Panc1 (cell line): ENCODE measurements around the gene ADGRG2. TPM values are rescaled to one million over a fixed set of nuclear protein-coding genes. Genes with fewer than 3 reads are reported as not detected.

Experiments used
- ATAC-seq: fragments of 200-7000 bp; cut with Tn5 transposase; 2 replicates; pipeline ENCODE4 v1.9.1; 2020; ENCODE audit warnings: mild to moderate bottlenecking, moderate library complexity
- BruUV-seq: library from RNA; stranded (reverse); fragments of 400-500 nt; replicated peaks from 2 replicates; lab custom pipeline; 2021; lab: Mats Ljungman, UMichigan
- CTCF ChIA-PET: fragments of 300-600 bp; sonication (Branson Sonifier 250); formaldehyde crosslinking; loops from one replicate; lab custom pipeline; 2022; ENCODE audit warnings: antibody characterized with exemption; lab: Charles Lee
- POLR2A ChIA-PET: fragments of 300-600 bp; sonication (Branson Sonifier 250); formaldehyde crosslinking; loops from one replicate; lab custom pipeline; 2022; ENCODE audit warnings: antibody characterized with exemption; lab: Charles Lee
- DNase-seq: peaks from one replicate; pipeline ENCODE4 v3.0.0-alpha.2; 2010; ENCODE audit warnings: low read depth, low spot score
- H3K27ac ChIP-seq: 2 replicates; pipeline ENCODE4 v1.5.1; 2011; ENCODE audit warnings: mild to moderate bottlenecking, low read length, inconsistent platforms
- H3K27me3 ChIP-seq: fragments of 200-500 bp; sonication (Bioruptor generic); 2 replicates; pipeline ENCODE4 v1.6.0; 2014; ENCODE audit warnings: low read length, inconsistent platforms; ENCODE audit not compliant: control insufficient read depth, insufficient read depth
- H3K36me3 ChIP-seq: fragments of 200-500 bp; sonication (Bioruptor generic); 2 replicates; pipeline ENCODE4 v1.5.1; 2014; ENCODE audit warnings: inconsistent platforms, mild to moderate bottlenecking, low read length, moderate library complexity; ENCODE audit not compliant: control insufficient read depth, insufficient read depth
- H3K4me1 ChIP-seq: 2 replicates; pipeline ENCODE4 v1.5.1; 2011; ENCODE audit warnings: inconsistent platforms, mild to moderate bottlenecking, low read length, moderate library complexity; ENCODE audit not compliant: control insufficient read depth, insufficient read depth
- H3K4me3 ChIP-seq, 2 experiments: 2 replicates each; pipeline ENCODE4 v1.5.1; 2011 to 2012; ENCODE audit warnings: low read depth in 2 of 2, low read length in 2 of 2, mild to moderate bottlenecking in 2 of 2, inconsistent platforms in 1 of 2, moderate library complexity in 1 of 2
- H3K9me3 ChIP-seq: fragments of 200-500 bp; sonication (Bioruptor generic); 2 replicates; pipeline ENCODE4 v1.5.1; 2014; ENCODE audit warnings: low read depth, mild to moderate bottlenecking, inconsistent platforms, low read length, moderate library complexity; ENCODE audit not compliant: control insufficient read depth, insufficient read depth
- POLR2AphosphoS5 ChIP-seq: IDR thresholded peaks from 2 replicates; pipeline ENCODE4 v1.6.1; 2012; ENCODE audit warnings: mild to moderate bottlenecking, low read depth, low read length, moderate library complexity
- SIN3A ChIP-seq: IDR thresholded peaks from 2 replicates; pipeline ENCODE4 v1.6.1; 2012; ENCODE audit warnings: low read depth, mild to moderate bottlenecking, low read length, moderate library complexity, borderline replicate concordance; ENCODE audit not compliant: insufficient read depth
- TCF7L2 ChIP-seq: IDR thresholded peaks from 2 replicates; pipeline ENCODE4 v1.6.1; 2011; ENCODE audit warnings: mild to moderate bottlenecking, low read depth, low read length, inconsistent platforms
- in situ Hi-C: cut with HindIII; loops from 2 replicates; pipeline ENCODE4 v1.10.0; 2016; ENCODE audit warnings: low sequenced_read_pairs, low pct_unique_long_range_greater_than_20kb
- intact Hi-C: fragments of 100-400 bp; cut with micrococcal nuclease; formaldehyde crosslinking; loops from one replicate; pipeline ENCODE4 v1.10.0; 2022; ENCODE audit not compliant: unreplicated experiment
- total RNA-seq: library from RNA; stranded (reverse); gene quantifications from one replicate; pipeline ENCODE4 v1.2.1, GENCODE V29; 2021; ENCODE audit not compliant: unreplicated experiment
- TF ChIP-seq, protein P1 (sequence below), 2 experiments: IDR thresholded peaks; 2 replicates each; pipeline ENCODE4 v1.6.1; 2011 to 2012; ENCODE audit warnings: low read depth in 2 of 2, control low read depth in 1 of 2, low read length in 1 of 2, mild to moderate bottlenecking in 1 of 2, moderate library complexity in 1 of 2; ENCODE audit not compliant: insufficient read depth in 1 of 2
- TF ChIP-seq, protein P2 (sequence below): fragments of 450-650 bp; IDR thresholded peaks from 2 replicates; pipeline ENCODE4 v1.5.1; 2017; ENCODE audit warnings: mild to moderate bottlenecking

Gene ADGRG2
- total RNA-seq, 1 experiment from 2014 or later = 2.0 TPM

DNA sequence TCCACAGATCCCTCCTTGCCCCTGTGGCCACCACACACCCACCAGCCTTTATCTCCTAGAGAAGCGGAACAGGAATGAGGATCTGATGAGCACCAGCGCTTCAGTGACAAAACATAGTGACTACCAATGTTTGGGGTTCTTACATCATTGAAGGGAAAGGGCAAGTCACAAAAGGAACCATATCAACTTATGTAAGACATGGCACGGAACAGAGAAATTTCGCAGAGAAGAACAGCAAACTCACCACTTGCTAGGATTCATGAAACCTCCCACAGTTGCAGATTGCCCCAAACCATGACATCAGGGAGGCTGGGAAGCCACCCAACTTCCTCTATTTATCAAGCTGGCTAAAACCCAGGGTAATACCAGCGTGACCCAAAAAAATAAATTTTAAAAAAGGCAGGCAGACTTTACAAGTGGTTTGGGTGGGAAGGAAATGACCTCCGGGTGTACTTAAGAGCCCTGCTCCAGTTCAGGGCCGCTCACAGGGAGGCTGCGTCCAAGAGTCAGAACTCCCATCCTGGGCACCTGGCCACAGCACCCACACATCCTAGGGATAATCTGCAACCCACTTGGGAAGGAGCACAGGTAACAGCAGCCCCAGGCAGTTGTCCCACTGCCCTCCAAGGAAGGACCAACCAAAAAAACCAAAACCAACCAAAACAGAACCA, 36.0 kb downstream of the ADGRG2 start:
- TF ChIP-seq, protein P1, sequence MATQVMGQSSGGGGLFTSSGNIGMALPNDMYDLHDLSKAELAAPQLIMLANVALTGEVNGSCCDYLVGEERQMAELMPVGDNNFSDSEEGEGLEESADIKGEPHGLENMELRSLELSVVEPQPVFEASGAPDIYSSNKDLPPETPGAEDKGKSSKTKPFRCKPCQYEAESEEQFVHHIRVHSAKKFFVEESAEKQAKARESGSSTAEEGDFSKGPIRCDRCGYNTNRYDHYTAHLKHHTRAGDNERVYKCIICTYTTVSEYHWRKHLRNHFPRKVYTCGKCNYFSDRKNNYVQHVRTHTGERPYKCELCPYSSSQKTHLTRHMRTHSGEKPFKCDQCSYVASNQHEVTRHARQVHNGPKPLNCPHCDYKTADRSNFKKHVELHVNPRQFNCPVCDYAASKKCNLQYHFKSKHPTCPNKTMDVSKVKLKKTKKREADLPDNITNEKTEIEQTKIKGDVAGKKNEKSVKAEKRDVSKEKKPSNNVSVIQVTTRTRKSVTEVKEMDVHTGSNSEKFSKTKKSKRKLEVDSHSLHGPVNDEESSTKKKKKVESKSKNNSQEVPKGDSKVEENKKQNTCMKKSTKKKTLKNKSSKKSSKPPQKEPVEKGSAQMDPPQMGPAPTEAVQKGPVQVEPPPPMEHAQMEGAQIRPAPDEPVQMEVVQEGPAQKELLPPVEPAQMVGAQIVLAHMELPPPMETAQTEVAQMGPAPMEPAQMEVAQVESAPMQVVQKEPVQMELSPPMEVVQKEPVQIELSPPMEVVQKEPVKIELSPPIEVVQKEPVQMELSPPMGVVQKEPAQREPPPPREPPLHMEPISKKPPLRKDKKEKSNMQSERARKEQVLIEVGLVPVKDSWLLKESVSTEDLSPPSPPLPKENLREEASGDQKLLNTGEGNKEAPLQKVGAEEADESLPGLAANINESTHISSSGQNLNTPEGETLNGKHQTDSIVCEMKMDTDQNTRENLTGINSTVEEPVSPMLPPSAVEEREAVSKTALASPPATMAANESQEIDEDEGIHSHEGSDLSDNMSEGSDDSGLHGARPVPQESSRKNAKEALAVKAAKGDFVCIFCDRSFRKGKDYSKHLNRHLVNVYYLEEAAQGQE (IDR thresholded peaks at IDR 0.05; ENCODE audit: insufficient read depth in 1 of 2, low read depth in 2 of 2, low read length in 1 of 2) = no peak
- TF ChIP-seq, protein P2, sequence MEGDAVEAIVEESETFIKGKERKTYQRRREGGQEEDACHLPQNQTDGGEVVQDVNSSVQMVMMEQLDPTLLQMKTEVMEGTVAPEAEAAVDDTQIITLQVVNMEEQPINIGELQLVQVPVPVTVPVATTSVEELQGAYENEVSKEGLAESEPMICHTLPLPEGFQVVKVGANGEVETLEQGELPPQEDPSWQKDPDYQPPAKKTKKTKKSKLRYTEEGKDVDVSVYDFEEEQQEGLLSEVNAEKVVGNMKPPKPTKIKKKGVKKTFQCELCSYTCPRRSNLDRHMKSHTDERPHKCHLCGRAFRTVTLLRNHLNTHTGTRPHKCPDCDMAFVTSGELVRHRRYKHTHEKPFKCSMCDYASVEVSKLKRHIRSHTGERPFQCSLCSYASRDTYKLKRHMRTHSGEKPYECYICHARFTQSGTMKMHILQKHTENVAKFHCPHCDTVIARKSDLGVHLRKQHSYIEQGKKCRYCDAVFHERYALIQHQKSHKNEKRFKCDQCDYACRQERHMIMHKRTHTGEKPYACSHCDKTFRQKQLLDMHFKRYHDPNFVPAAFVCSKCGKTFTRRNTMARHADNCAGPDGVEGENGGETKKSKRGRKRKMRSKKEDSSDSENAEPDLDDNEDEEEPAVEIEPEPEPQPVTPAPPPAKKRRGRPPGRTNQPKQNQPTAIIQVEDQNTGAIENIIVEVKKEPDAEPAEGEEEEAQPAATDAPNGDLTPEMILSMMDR = no peak
- TF ChIP-seq POLR2AphosphoS5 (no peak), SIN3A (no peak), TCF7L2 (no peak)
- no peaks in the 10 kb centered on the region for H3K36me3 ChIP-seq
- ChIA-PET POLR2A (no interaction called here), CTCF (no interaction called here)
- H3K27ac ChIP-seq = no peak overlapping the region
- in situ Hi-C loops = no loop called here
- ATAC-seq (no peak), DNase-seq (no peak)
- intact Hi-C loops = no loop called here
- H3K9me3 ChIP-seq = no peaks in the 10 kb centered on the region
- H3K4me1 ChIP-seq = no peaks in the 10 kb centered on the region
- BruUV-seq = no TSS peak
- H3K27me3 ChIP-seq = no peaks in the 10 kb centered on the region
- no peak overlapping the region for H3K4me3 ChIP-seq

DNA sequence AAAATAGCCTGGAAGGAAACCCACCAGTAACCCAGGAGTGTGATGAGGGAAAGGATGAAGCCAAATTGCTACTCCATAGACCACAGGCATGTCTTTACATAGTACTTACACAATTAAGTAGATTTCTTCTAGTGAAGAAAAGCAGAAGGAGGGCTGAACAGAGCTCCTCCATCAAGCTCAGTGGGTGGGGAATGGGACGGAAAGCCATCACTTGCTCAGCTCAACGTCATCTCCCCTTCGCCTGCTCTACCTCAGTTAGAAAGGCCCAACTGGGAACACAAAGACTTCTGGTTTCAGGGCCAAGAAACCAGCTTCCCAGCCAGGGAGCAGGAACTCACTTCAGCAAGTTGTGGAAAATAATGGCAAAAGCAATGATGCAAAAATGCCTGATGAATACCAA, 36.6 kb downstream of the ADGRG2 start:
- ChIA-PET POLR2A (no interaction called here), CTCF (no interaction called here)
- Histone ChIP-seq H3K27ac (no peak overlapping the region), H3K9me3 (no peaks in the 10 kb centered on the region), H3K27me3 (no peaks in the 10 kb centered on the region), H3K4me1 (no peaks in the 10 kb centered on the region), H3K36me3 (no peaks in the 10 kb centered on the region), H3K4me3 (no peak overlapping the region)
- intact Hi-C loops (no loop called here), in situ Hi-C loops (no loop called here)
- DNase-seq = no peak
- ATAC-seq = no peak
- TF ChIP-seq, protein P2 = no peak
- TF ChIP-seq, protein P1 (IDR thresholded peaks at IDR 0.05; ENCODE audit: insufficient read depth in 1 of 2, low read depth in 2 of 2, low read length in 1 of 2) = no peak
- TF ChIP-seq TCF7L2 (no peak), POLR2AphosphoS5 (no peak), SIN3A (no peak)
- no TSS peak for BruUV-seq
